Measurements from ENCODE around the gene THEM4. TPM values are rescaled to one million over a fixed set of nuclear protein-coding genes. Genes with fewer than 3 reads are reported as not detected.
"Not testable (repeated sequence)": the region's sequence is repeated elsewhere in the genome, so short reads cannot be mapped to it uniquely, and the experiment has no call there.

THEM4 gene
- total and polyA plus RNA-seq, 10 donors: 10.1 to 46.3 (median 15.5) TPM

GRCh38 chr1:151888972-151889570 is 20.2 kb downstream of the THEM4 start:
- Histone ChIP-seq H3K4me1 (peaks cover 0 to 3% (median 0%) of the 10 kb centered on the region in 6 donors), H3K9me3 (peaks cover 0 to 4% (median 0%) of the 10 kb centered on the region in 8 donors), H3K36me3 (peaks cover 0 to 71% (median 28%) of the 10 kb centered on the region in 6 donors), H3K27me3 (replicated peaks in 1 of 7) (no peaks in the 10 kb centered on the region), H3K27ac (no peak overlapping the region), H3K4me3 (no peak overlapping the region)
- 87 to 98% (median 94%) methylated on average over 2 of the region's 2 CpGs for WGBS, 5 donors
- no peak for TF ChIP-seq POLR2AphosphoS5 (IDR thresholded peaks at IDR 0.05)
- no peak for TF ChIP-seq POLR2A (IDR thresholded peaks at IDR 0.05)
- peak in 6 of 11 experiments; percentile 27 to 43 (median 32) for TF ChIP-seq CTCF (IDR thresholded peaks at IDR 0.05 in 8 of 11, conservative IDR thresholded peaks at IDR 0.05 in 3 of 11)
- intact Hi-C loops (cut with DNase I; ENCODE audit: low total_unique reads): no loop called here
- no peak for DNase-seq

GRCh38 chr1:151887028-151887427 is 22.3 kb downstream of the THEM4 start:
- Histone ChIP-seq H3K4me1 (peaks cover 0 to 3% (median 0%) of the 10 kb centered on the region in 6 donors), H3K27ac (no peak overlapping the region), H3K27me3 (replicated peaks in 1 of 7) (no peaks in the 10 kb centered on the region), H3K36me3 (peaks cover 0 to 51% (median 13%) of the 10 kb centered on the region in 6 donors), H3K4me3 (no peak overlapping the region), H3K9me3 (peaks cover 0 to 4% (median 0%) of the 10 kb centered on the region in 8 donors)
- TF ChIP-seq POLR2A (IDR thresholded peaks at IDR 0.05) (no peak), POLR2AphosphoS5 (IDR thresholded peaks at IDR 0.05) (no peak), CTCF (IDR thresholded peaks at IDR 0.05 in 8 of 11, conservative IDR thresholded peaks at IDR 0.05 in 3 of 11) (no peak)
- intact Hi-C loops (cut with DNase I; ENCODE audit: low total_unique reads): no loop called here
- no peak for DNase-seq
- 78 to 100% (median 95%) methylated on average over 1 of the region's 1 CpG for WGBS, 5 donors

GRCh38 chr1:151885479-151885878 is 23.8 kb downstream of the THEM4 start:
- Histone ChIP-seq H3K4me1 (peaks cover 0 to 3% (median 0%) of the 10 kb centered on the region in 6 donors), H3K9me3 (peaks cover 0 to 4% (median 0%) of the 10 kb centered on the region in 8 donors), H3K27ac (no peak overlapping the region), H3K4me3 (no peak overlapping the region), H3K36me3 (peaks cover 0 to 37% (median 10%) of the 10 kb centered on the region in 6 donors), H3K27me3 (replicated peaks in 1 of 7) (no peaks in the 10 kb centered on the region)
- no peak for DNase-seq
- intact Hi-C loops (cut with DNase I; ENCODE audit: low total_unique reads): no loop called here
- WGBS, 5 donors: 88 to 98% (median 94%) methylated on average over 1 of the region's 1 CpG
- TF ChIP-seq POLR2A (IDR thresholded peaks at IDR 0.05): no peak
- TF ChIP-seq POLR2AphosphoS5 (IDR thresholded peaks at IDR 0.05): no peak
- no peak for TF ChIP-seq CTCF (IDR thresholded peaks at IDR 0.05 in 8 of 11, conservative IDR thresholded peaks at IDR 0.05 in 3 of 11)

GRCh38 chr1:151884879-151885278 is 24.4 kb downstream of the THEM4 start:
- peaks cover 0 to 31% (median 10%) of the 10 kb centered on the region in 6 donors for H3K36me3 ChIP-seq
- H3K4me3 ChIP-seq; DNase-seq; H3K27ac ChIP-seq; H3K9me3 ChIP-seq; H3K4me1 ChIP-seq; H3K27me3 ChIP-seq (replicated peaks in 1 of 7); intact Hi-C loops (cut with DNase I; ENCODE audit: low total_unique reads): not testable (repeated sequence)
- 94 to 100% (median 98%) methylated on average over 5 of the region's 5 CpGs for WGBS, 5 donors

- H3K4me1 ChIP-seq; DNase-seq; H3K27ac ChIP-seq; intact Hi-C loops (cut with DNase I; ENCODE audit: low total_unique reads); H3K27me3 ChIP-seq (replicated peaks in 1 of 7); H3K4me3 ChIP-seq; H3K9me3 ChIP-seq: not testable (repeated sequence)
- peaks cover 0 to 30% (median 10%) of the 10 kb centered on the region in 6 donors for H3K36me3 ChIP-seq
- 84 to 98% (median 91%) methylated on average over 3 of the region's 3 CpGs for WGBS, 5 donors
Measured at GRCh38 chr1:151884445-151884844, 24.9 kb downstream of the THEM4 start.

- H3K4me3 ChIP-seq; intact Hi-C loops (cut with DNase I; ENCODE audit: low total_unique reads); H3K4me1 ChIP-seq; H3K9me3 ChIP-seq; DNase-seq; H3K27ac ChIP-seq; H3K27me3 ChIP-seq (replicated peaks in 1 of 7): not testable (repeated sequence)
- peaks cover 0 to 30% (median 10%) of the 10 kb centered on the region in 6 donors for H3K36me3 ChIP-seq
- WGBS, 5 donors: 89 to 97% (median 94%) methylated on average over 4 of the region's 4 CpGs
Measured at GRCh38 chr1:151883898-151884297, 25.4 kb downstream of the THEM4 start.

GRCh38 chr1:151882918-151883317 is 26.4 kb downstream of the THEM4 start:
- WGBS, 5 donors: 86 to 92% (median 88%) methylated on average over 5 of the region's 5 CpGs
- H3K4me3 ChIP-seq; H3K4me1 ChIP-seq; H3K27ac ChIP-seq; H3K9me3 ChIP-seq; DNase-seq; H3K27me3 ChIP-seq (replicated peaks in 1 of 7); intact Hi-C loops (cut with DNase I; ENCODE audit: low total_unique reads): not testable (repeated sequence)
- H3K36me3 ChIP-seq: peaks cover 0 to 25% (median 5%) of the 10 kb centered on the region in 6 donors
